K562 (cell line): ENCODE measurements around the gene PRKAG2. TPM values are rescaled to one million over a fixed set of nuclear protein-coding genes. Genes with fewer than 3 reads are reported as not detected.
A peak's percentile ranks its signal among the peaks of the same experiment; 100 is the strongest.

ENCODE experiments used
- ATAC-seq: fragments of 200-7000 bp; cut with Tn5 transposase; 3 replicates; pipeline ENCODE4 v1.9.1; 2020; ENCODE audit warnings: moderate library complexity
- BruUV-seq: library from RNA; stranded (reverse); fragments of 400-500 nt; replicated peaks from 2 replicates; lab custom pipeline; 2021; lab: Mats Ljungman, UMichigan
- CTCF ChIA-PET: fragments of 300-600 bp; formaldehyde crosslinking; extraction: SDS; loops from one replicate; lab custom pipeline; 2021; ENCODE audit warnings: low intra/inter-chr PET ratio; lab: Yijun Ruan, JAX
- POLR2A ChIA-PET: fragments of 300-600, 350-650 bp; sonication (Branson Sonifier 250); formaldehyde crosslinking; extraction: SDS; loops from one replicate; lab custom pipeline; 2021; ENCODE audit warnings: antibody characterized with exemption, inconsistent platforms; lab: Yijun Ruan, JAX
- DNase-seq, 4 experiments: peaks; one replicate each; pipeline versions ENCODE4 v3.0.0 to v3.0.0-alpha.2; 2011 to 2018; ENCODE audit warnings: low spot score in 3 of 4, mixed read lengths in 3 of 4; ENCODE audit errors: extremely low read depth in 1 of 4
- FAIRE-seq: peaks from 2 replicates; lab custom pipeline; 2011; peaks lifted over from hg19 to GRCh38; lab: Jason Lieb, UNC
- H2AFZ ChIP-seq: 2 replicates; pipeline ENCODE4 v1.6.0; 2011; ENCODE audit warnings: low read depth, low read length, control low read depth, inconsistent platforms
- H3K27ac ChIP-seq: fragments of 200-600 bp; 3 replicates; pipeline ENCODE4 v1.8.0; 2011; ENCODE audit warnings: low read depth, mild to moderate bottlenecking, control low read depth, inconsistent platforms, low read length, moderate library complexity, mixed read lengths; ENCODE audit errors: extremely low read depth
- H3K27me3 ChIP-seq, 2 experiments: fragments of 300-600 bp in 1 of 2; 2 replicates in 1 of 2; 3 replicates in 1 of 2; pipeline versions ENCODE4 v1.6.0 to v1.8.0; 2011; ENCODE audit warnings: inconsistent platforms in 2 of 2, low read length in 2 of 2, mild to moderate bottlenecking in 1 of 2, mixed read lengths in 1 of 2, moderate library complexity in 1 of 2; ENCODE audit not compliant: control insufficient read depth in 2 of 2, insufficient read depth in 2 of 2
- H3K36me3 ChIP-seq: fragments of 300-600 bp; 3 replicates; pipeline ENCODE4 v1.8.0; 2011; ENCODE audit warnings: mild to moderate bottlenecking, low read length, inconsistent platforms; ENCODE audit not compliant: control insufficient read depth, insufficient read depth
- H3K4me1 ChIP-seq, 2 experiments: fragments of 200-600 bp in 1 of 2; replicated peaks in 1 of 2; 2 replicates in 1 of 2; 3 replicates in 1 of 2; pipeline versions ENCODE4 v1.5.1 to v1.8.0; 2011; ENCODE audit warnings: inconsistent platforms in 2 of 2, low read length in 2 of 2, mild to moderate bottlenecking in 1 of 2, mixed read lengths in 1 of 2, moderate library complexity in 1 of 2; ENCODE audit not compliant: control insufficient read depth in 2 of 2, insufficient read depth in 2 of 2
- H3K4me2 ChIP-seq: 2 replicates; pipeline ENCODE4 v1.6.1; 2011; ENCODE audit warnings: low read length, control low read depth, inconsistent platforms, mixed read lengths; ENCODE audit not compliant: insufficient read depth
- H3K4me3 ChIP-seq: fragments of 200-600 bp; sonication (generic), shearing (Covaris generic); 2 replicates; pipeline ENCODE4 v1.5.1; 2016; ENCODE audit warnings: control low read depth, inconsistent platforms
- H3K79me2 ChIP-seq: fragments of 200-600 bp; 3 replicates; pipeline ENCODE4 v1.8.0; 2011; ENCODE audit warnings: low read length, inconsistent platforms; ENCODE audit not compliant: control insufficient read depth, insufficient read depth
- H3K9ac ChIP-seq, 2 experiments: 2 replicates each; pipeline versions ENCODE4 v1.6.0 to v1.6.1; 2011; ENCODE audit warnings: low read depth in 2 of 2, low read length in 2 of 2, control low read depth in 1 of 2, inconsistent platforms in 1 of 2, mild to moderate bottlenecking in 1 of 2, mixed read lengths in 1 of 2; ENCODE audit not compliant: insufficient read depth in 1 of 2
- H3K9me1 ChIP-seq: one replicate; pipeline ENCODE4 v1.6.0; 2011; ENCODE audit warnings: inconsistent platforms, mild to moderate bottlenecking, low read length, moderate library complexity; ENCODE audit not compliant: control insufficient read depth, insufficient read depth
- H3K9me3 ChIP-seq: replicated peaks from 2 replicates; pipeline ENCODE4 v1.5.1; 2011; ENCODE audit warnings: low read depth, low read length, inconsistent platforms; ENCODE audit not compliant: control insufficient read depth, insufficient read depth
- H4K20me1 ChIP-seq: replicated peaks from 2 replicates; pipeline ENCODE4 v1.6.1; 2011; ENCODE audit warnings: low read length, inconsistent platforms, mixed read lengths; ENCODE audit not compliant: control insufficient read depth, insufficient read depth
- CREB1 ChIP-seq, 2 experiments: sonication (generic) in 1 of 2; formaldehyde crosslinking in 1 of 2; IDR thresholded peaks; 2 replicates each; pipeline versions ENCODE4 v1.6.1 to v1.8.0; 2012 to 2022; ENCODE audit warnings: inconsistent platforms in 1 of 2, mild to moderate bottlenecking in 1 of 2, missing genetic modification reagents in 1 of 2, moderate library complexity in 1 of 2
- DMBX1 ChIP-seq: fragments of 250-450 bp; sonication (Bioruptor Pico); IDR thresholded peaks from 2 replicates; pipeline ENCODE4 v1.8.0; 2022; ENCODE audit warnings: inconsistent platforms, mild to moderate bottlenecking, moderate library complexity, borderline replicate concordance
- KDM4B ChIP-seq, 2 experiments: fragments of 450-650 bp in 1 of 2; sonication (generic) in 1 of 2; IDR thresholded peaks; 2 replicates each; pipeline ENCODE4 v1.6.1; 2016 to 2017; ENCODE audit warnings: borderline replicate concordance in 2 of 2, antibody characterized with exemption in 1 of 2, low read depth in 1 of 2, mild to moderate bottlenecking in 1 of 2
- KDM5B ChIP-seq: fragments of 200-600 bp; sonication (generic); IDR thresholded peaks from 2 replicates; pipeline ENCODE4 v1.6.1; 2012; ENCODE audit warnings: low read depth, mild to moderate bottlenecking, moderate library complexity, low read length, control low read depth, inconsistent platforms; ENCODE audit not compliant: insufficient replicate concordance
- PML ChIP-seq: IDR thresholded peaks from 2 replicates; pipeline ENCODE4 v1.6.1; 2012; ENCODE audit warnings: low read length, inconsistent platforms
- PURB ChIP-seq: sonication (generic); formaldehyde crosslinking; IDR thresholded peaks from 2 replicates; pipeline ENCODE4 v1.9.0; 2021; ENCODE audit warnings: low read depth, mild to moderate bottlenecking, missing genetic modification reagents
- RBFOX2 ChIP-seq: fragments of 200-400 bp; formaldehyde crosslinking; IDR thresholded peaks from 2 replicates; pipeline ENCODE4 v1.6.1; 2017; ENCODE audit warnings: low read depth, mild to moderate bottlenecking, low read length, moderate library complexity
- RFX1 ChIP-seq: fragments of 450-650 bp; IDR thresholded peaks from 2 replicates; pipeline ENCODE4 v1.6.1; 2016; ENCODE audit warnings: mild to moderate bottlenecking, moderate library complexity
- SRF ChIP-seq, 2 experiments: fragments of 250-450, 450-650 bp in 1 of 2; sonication (Bioruptor Pico) in 1 of 2; sonication (generic) in 1 of 2; formaldehyde crosslinking; IDR thresholded peaks; 2 replicates each; pipeline versions ENCODE4 v1.5.0 to v1.5.1; 2020 to 2022; ENCODE audit warnings: mild to moderate bottlenecking in 1 of 2, missing genetic modification reagents in 1 of 2
- TAF7 ChIP-seq: fragments of 450-650 bp; IDR thresholded peaks from 2 replicates; pipeline ENCODE4 v1.6.1; 2016; ENCODE audit warnings: missing genetic modification characterization, missing compliant biosample characterization
- ZNF121 ChIP-seq: sonication (generic); formaldehyde crosslinking; conservative IDR thresholded peaks from 2 replicates; pipeline ENCODE4 v1.8.0; 2022; ENCODE audit warnings: missing genetic modification reagents
- ZNF134 ChIP-seq: fragments of 250-450 bp; sonication (Bioruptor Pico); conservative IDR thresholded peaks from 2 replicates; pipeline ENCODE4 v1.4.0; 2020
- ZNF384 ChIP-seq: IDR thresholded peaks from 2 replicates; pipeline ENCODE4 v1.6.1; 2012; ENCODE audit warnings: low read depth, low read length, improper control_type of control experiment
- in situ Hi-C: fragments of 300-500 bp; cut with MboI; formaldehyde crosslinking; loops from 4 replicates; pipeline ENCODE4 v1.15.0; 2018; ENCODE audit warnings: inconsistent platforms, mixed read lengths
- intact Hi-C: fragments of 100-400 bp; cut with micrococcal nuclease; formaldehyde crosslinking; loops from 2 replicates; pipeline ENCODE4 v1.14.2; 2022
- polyA plus RNA-seq, 8 experiments: library from polyadenylated mRNA; depleted of rRNA in 4 of 8; stranded (reverse) in 5 of 8; unstranded in 3 of 8; fragments of >200 nt; fragmentation: Nextera tagmentation in 2 of 8; fragmentation: Illumina TruSeq in 1 of 8; extraction: Ambion mirVana in 2 of 8; extraction: Trizol in 1 of 8; gene quantifications; 2 replicates each; pipeline versions ENCODE4 v1.2.1 to v1.2.3, GENCODE V29; 2011 to 2014; ENCODE audit warnings: inconsistent platforms in 1 of 8, missing spikeins in 1 of 8
- total RNA-seq, 7 experiments: library from RNA; depleted of rRNA in 6 of 7; stranded (reverse); fragments of >200 nt in 6 of 7; fragmentation: Illumina TruSeq in 2 of 7; extraction: Trizol in 2 of 7; gene quantifications; 2 replicates each; pipeline versions ENCODE4 v1.2.1 to v1.2.3, GENCODE V29; 2011 to 2021; ENCODE audit warnings: low replicate concordance in 1 of 7

The PRKAG2 gene
- total and polyA plus RNA-seq, 9 of the 15 experiments (the other 6 are each of a cell fraction or from before 2014, with no cell fraction given), result 0.99 to 5.6 (median 3.3) TPM

DNA sequence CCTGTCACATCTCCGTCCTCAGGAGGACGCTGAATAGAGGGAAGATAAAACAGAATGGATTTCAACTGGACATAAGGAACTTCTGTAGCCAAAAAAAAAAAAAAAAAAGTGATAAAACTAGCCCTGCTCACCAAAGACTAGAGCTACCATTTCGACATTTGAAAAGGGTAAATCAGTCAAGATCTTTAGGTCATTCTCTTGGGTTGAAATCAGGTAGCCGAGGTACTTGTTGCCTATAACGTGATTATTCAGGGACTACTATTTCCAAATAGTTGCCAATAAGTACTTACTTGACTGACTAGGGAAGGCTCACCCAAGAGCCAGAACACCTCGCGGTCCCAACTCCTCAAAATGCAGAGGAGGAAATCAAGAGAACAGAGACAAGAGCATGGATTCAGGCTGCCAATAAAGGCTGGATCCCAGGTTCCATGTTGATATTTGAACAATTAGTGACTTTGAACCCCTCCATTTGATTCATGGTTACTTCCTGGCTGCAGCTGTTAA, 359.3 kb downstream of the PRKAG2 start (continued):
- TF ChIP-seq TAF7 (0 out of 2 replicates have a peak, but pooled peaks have one; percentile 10), SRF (CRISPR knock-in tag; IDR thresholded peaks at IDR 0.05) (peak in 1 of 2 experiments; percentile 17; a peak in 1 of 4 replicates), KDM5B (peak; percentile 29), KDM4B (IDR thresholded peaks at IDR 0.05; ENCODE audit: borderline replicate concordance in 2 of 2, low read depth in 1 of 2) (0 out of 4 replicates have a peak, but pooled peaks of 1 of the 2 experiments have one; percentile 24), ZNF121 (CRISPR knock-in tag) (0 out of 2 replicates have a peak, but pooled peaks have one; percentile 18), DMBX1 (CRISPR knock-in tag) (no peak), ZNF134 (CRISPR knock-in tag) (peak; percentile 76), ZNF384 (peak; percentile 31; the same call in 1 of the 2 replicates), CREB1 (IDR thresholded peaks at IDR 0.05) (0 out of 2 replicates have a peak, but pooled peaks have one; percentile 10), CREB1 (CRISPR knock-in tag; IDR thresholded peaks at IDR 0.05) (no peak), RFX1 (no peak), PML (0 out of 2 replicates have a peak, but pooled peaks have one; percentile 31)
- TF ChIP-seq, all 486 proteins: peak for 13

DNA sequence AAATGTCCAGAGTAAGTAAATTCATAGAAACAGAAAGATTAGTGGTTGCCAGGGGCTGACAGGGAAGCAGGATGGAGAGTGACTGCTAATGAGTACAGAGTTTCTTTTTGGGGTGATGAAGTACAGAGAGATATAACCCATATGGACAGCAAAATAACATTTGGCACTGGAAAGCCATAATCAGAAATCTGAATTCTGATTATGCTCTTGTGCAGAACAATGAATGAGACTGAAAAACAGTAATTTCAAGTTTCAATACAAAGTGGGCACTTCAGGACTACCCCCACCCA, 361.7 kb downstream of the PRKAG2 start:
- no peak overlapping the region for H3K27ac ChIP-seq
- H3K4me3 ChIP-seq, result no peak overlapping the region
- H3K9ac ChIP-seq, result no peak overlapping the region
- no peaks in the 10 kb centered on the region for H3K27me3 ChIP-seq
- FAIRE-seq (no peak), DNase-seq (no peak), ATAC-seq (no peak)
- peaks cover 42% of the 10 kb centered on the region for H3K36me3 ChIP-seq
- POLR2A ChIA-PET, result interaction anchor here (1.6 to 5.5 kb wide), 2 partner anchors 8 to 18 kb away, joined by 7 to 71 read pairs; no protein-coding TSS in a partner anchor
- no peaks in the 10 kb centered on the region for H3K9me3 ChIP-seq
- H3K9me1 ChIP-seq, result no peaks in the 10 kb centered on the region
- in situ Hi-C loops, result no loop called here
- CTCF ChIA-PET, result no interaction called here
- H4K20me1 ChIP-seq, result peaks cover 72% of the 10 kb centered on the region
- peaks cover 91% of the 10 kb centered on the region for H3K79me2 ChIP-seq
- H3K4me2 ChIP-seq, result no peak overlapping the region
- H2AFZ ChIP-seq, result no peak overlapping the region
- peaks cover 18 to 44% of the 10 kb centered on the region in 2 experiments for H3K4me1 ChIP-seq
- no TSS peak for BruUV-seq
- TF ChIP-seq PURB (CRISPR knock-in tag) (no peak), RBFOX2 (0 out of 2 replicates have a peak, but pooled peaks have one; percentile 5)
- TF ChIP-seq, all 486 proteins: peak for 1
- intact Hi-C loops, result loop anchor here (5.0 kb wide), 1 partner anchor 117 kb away; no protein-coding TSS in a partner anchor
